Suprapubic skin (tissue), 4 donors: Measurements from ENCODE around the gene PRDM7.
"Not testable (repeated sequence)": the region's sequence is repeated elsewhere in the genome, so short reads cannot be mapped to it uniquely, and the experiment has no call there.

Source experiments
- EP300 ChIP-seq: sonication (generic); formaldehyde crosslinking; IDR thresholded peaks from one replicate; pipeline ENCODE4 v1.6.1; 2017; ENCODE audit warnings: antibody characterized with exemption
- POLR2A ChIP-seq, 2 donors: fragments of 450-650 bp; IDR thresholded peaks; one replicate each; pipeline ENCODE4 v1.6.1; 2017; ENCODE audit warnings: antibody characterized with exemption in 2 of 2, mild to moderate bottlenecking in 2 of 2, moderate library complexity in 2 of 2
- POLR2AphosphoS5 ChIP-seq, 3 donors: sonication (generic); formaldehyde crosslinking; IDR thresholded peaks; one replicate each; pipeline ENCODE4 v1.6.1; 2017; ENCODE audit warnings: antibody characterized with exemption in 3 of 3
- TF ChIP-seq, protein P1 (sequence below), 2 donors: fragments of 200-600 bp in 1 of 2; fragments of 450-650 bp in 1 of 2; sonication (generic) in 1 of 2; IDR thresholded peaks; one replicate each; pipeline ENCODE4 v1.5.1; 2016 to 2019; ENCODE audit warnings: antibody characterized with exemption in 2 of 2, mild to moderate bottlenecking in 1 of 2, moderate library complexity in 1 of 2

DNA sequence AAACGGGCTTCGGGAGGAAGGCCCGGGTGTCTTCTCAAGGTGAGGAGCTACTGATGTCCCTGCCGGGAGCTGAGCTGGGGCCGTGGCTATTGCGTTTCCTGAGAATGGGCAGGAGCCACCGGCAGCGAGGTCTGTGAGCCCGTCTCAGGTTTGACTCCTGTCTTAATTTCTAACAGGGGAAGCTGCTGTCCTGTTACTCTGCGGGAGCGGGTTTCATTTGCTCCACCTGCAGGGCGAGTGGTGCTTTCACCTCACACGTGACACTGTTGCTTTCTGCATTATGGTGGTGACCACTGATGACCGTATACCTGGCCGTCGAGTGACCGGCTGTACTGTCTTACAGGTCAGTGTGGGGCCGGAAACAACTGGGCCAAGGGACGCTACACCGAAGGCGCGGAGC lies 17.7 kb upstream of the PRDM7 start:
- TF ChIP-seq, protein P1, sequence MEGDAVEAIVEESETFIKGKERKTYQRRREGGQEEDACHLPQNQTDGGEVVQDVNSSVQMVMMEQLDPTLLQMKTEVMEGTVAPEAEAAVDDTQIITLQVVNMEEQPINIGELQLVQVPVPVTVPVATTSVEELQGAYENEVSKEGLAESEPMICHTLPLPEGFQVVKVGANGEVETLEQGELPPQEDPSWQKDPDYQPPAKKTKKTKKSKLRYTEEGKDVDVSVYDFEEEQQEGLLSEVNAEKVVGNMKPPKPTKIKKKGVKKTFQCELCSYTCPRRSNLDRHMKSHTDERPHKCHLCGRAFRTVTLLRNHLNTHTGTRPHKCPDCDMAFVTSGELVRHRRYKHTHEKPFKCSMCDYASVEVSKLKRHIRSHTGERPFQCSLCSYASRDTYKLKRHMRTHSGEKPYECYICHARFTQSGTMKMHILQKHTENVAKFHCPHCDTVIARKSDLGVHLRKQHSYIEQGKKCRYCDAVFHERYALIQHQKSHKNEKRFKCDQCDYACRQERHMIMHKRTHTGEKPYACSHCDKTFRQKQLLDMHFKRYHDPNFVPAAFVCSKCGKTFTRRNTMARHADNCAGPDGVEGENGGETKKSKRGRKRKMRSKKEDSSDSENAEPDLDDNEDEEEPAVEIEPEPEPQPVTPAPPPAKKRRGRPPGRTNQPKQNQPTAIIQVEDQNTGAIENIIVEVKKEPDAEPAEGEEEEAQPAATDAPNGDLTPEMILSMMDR (IDR thresholded peaks at IDR 0.05), result not testable (repeated sequence)
- not testable (repeated sequence) for TF ChIP-seq POLR2A (IDR thresholded peaks at IDR 0.05); POLR2AphosphoS5 (IDR thresholded peaks at IDR 0.05); EP300
